Measurements from ENCODE around the gene RASL11A.

Gene RASL11A

GRCh38 chr13:27251166-27252091 is 19.2 kb upstream of the RASL11A start, which contains the start of gene RPL21:
RPL21 (plus strand) TSS chr13:27251558; CDS start chr13:27253777, 2,219 bp downstream.
- Histone ChIP-seq H3K4me1 (ENCODE audit: control insufficient read depth in 2 of 2, insufficient read depth in 2 of 2, low read length in 2 of 2) (peaks cover 17 to 20% of the 10 kb centered on the region in 2 donors), H3K27me3 (ENCODE audit: control insufficient read depth in 2 of 2, insufficient read depth in 2 of 2, low read length in 2 of 2) (no peaks in the 10 kb centered on the region), H3K9me3 (ENCODE audit: control insufficient read depth in 2 of 2, low read length in 2 of 2) (no peaks in the 10 kb centered on the region), H3K9ac (ENCODE audit: low read depth in 1 of 2, low read length in 2 of 2) (peak within 1 kb of the TSS; percentile 98), H3K27ac (ENCODE audit: low read depth in 2 of 2, low read length in 2 of 2) (peak within 1 kb of the TSS; percentile 96 to 99), H3K36me3 (ENCODE audit: control insufficient read depth in 2 of 2, insufficient read depth in 2 of 2, low read length in 2 of 2) (peaks cover 19 to 23% of the 10 kb centered on the region in 2 donors), H3K4me3 (ENCODE audit: low read length in 2 of 2) (peak within 1 kb of the TSS; percentile 97 to 99)

- Histone ChIP-seq H3K9me3 (ENCODE audit: control insufficient read depth in 2 of 2, low read length in 2 of 2) (no peaks in the 10 kb centered on the region), H3K27me3 (ENCODE audit: control insufficient read depth in 2 of 2, insufficient read depth in 2 of 2, low read length in 2 of 2) (no peaks in the 10 kb centered on the region), H3K36me3 (ENCODE audit: control insufficient read depth in 2 of 2, insufficient read depth in 2 of 2, low read length in 2 of 2) (peaks cover 22 to 34% of the 10 kb centered on the region in 2 donors), H3K27ac (ENCODE audit: low read depth in 2 of 2, low read length in 2 of 2) (peak overlapping the region; percentile 96 to 99), H3K9ac (ENCODE audit: low read depth in 1 of 2, low read length in 2 of 2) (peak overlapping the region; percentile 98), H3K4me3 (ENCODE audit: low read length in 2 of 2) (peak overlapping the region; percentile 97 to 99), H3K4me1 (ENCODE audit: control insufficient read depth in 2 of 2, insufficient read depth in 2 of 2, low read length in 2 of 2) (peaks cover 17 to 20% of the 10 kb centered on the region in 2 donors)
Measured at GRCh38 chr13:27252467-27252866, 18.2 kb upstream of the RASL11A start.

GRCh38 chr13:27257233-27257568 is 13.4 kb upstream of the RASL11A start:
- no peak overlapping the region for H3K4me3 ChIP-seq (ENCODE audit: low read length in 2 of 2)
- H3K27ac ChIP-seq (ENCODE audit: low read depth in 2 of 2, low read length in 2 of 2): no peak overlapping the region
- H3K27me3 ChIP-seq (ENCODE audit: control insufficient read depth in 2 of 2, insufficient read depth in 2 of 2, low read length in 2 of 2): no peaks in the 10 kb centered on the region
- H3K36me3 ChIP-seq (ENCODE audit: control insufficient read depth in 2 of 2, insufficient read depth in 2 of 2, low read length in 2 of 2): peaks cover 36 to 60% of the 10 kb centered on the region in 2 donors
- no peaks in the 10 kb centered on the region for H3K9me3 ChIP-seq (ENCODE audit: control insufficient read depth in 2 of 2, low read length in 2 of 2)
- H3K9ac ChIP-seq (ENCODE audit: low read depth in 1 of 2, low read length in 2 of 2): no peak overlapping the region
- peaks cover 12 to 16% of the 10 kb centered on the region in 2 donors for H3K4me1 ChIP-seq (ENCODE audit: control insufficient read depth in 2 of 2, insufficient read depth in 2 of 2, low read length in 2 of 2)

GRCh38 chr13:27257648-27258253 is 12.9 kb upstream of the RASL11A start:
- peaks cover 36 to 60% of the 10 kb centered on the region in 2 donors for H3K36me3 ChIP-seq (ENCODE audit: control insufficient read depth in 2 of 2, insufficient read depth in 2 of 2, low read length in 2 of 2)
- no peak overlapping the region for H3K27ac ChIP-seq (ENCODE audit: low read depth in 2 of 2, low read length in 2 of 2)
- no peaks in the 10 kb centered on the region for H3K9me3 ChIP-seq (ENCODE audit: control insufficient read depth in 2 of 2, low read length in 2 of 2)
- H3K27me3 ChIP-seq (ENCODE audit: control insufficient read depth in 2 of 2, insufficient read depth in 2 of 2, low read length in 2 of 2): no peaks in the 10 kb centered on the region
- no peak overlapping the region for H3K9ac ChIP-seq (ENCODE audit: low read depth in 1 of 2, low read length in 2 of 2)
- H3K4me1 ChIP-seq (ENCODE audit: control insufficient read depth in 2 of 2, insufficient read depth in 2 of 2, low read length in 2 of 2): peaks cover 7 to 11% of the 10 kb centered on the region in 2 donors
- no peak overlapping the region for H3K4me3 ChIP-seq (ENCODE audit: low read length in 2 of 2)

- Histone ChIP-seq H3K4me1 (ENCODE audit: control insufficient read depth in 2 of 2, insufficient read depth in 2 of 2, low read length in 2 of 2) (peaks cover 0 to under 1% of the 10 kb centered on the region in 2 donors), H3K4me3 (ENCODE audit: low read length in 2 of 2) (no peak overlapping the region), H3K9ac (ENCODE audit: low read depth in 1 of 2, low read length in 2 of 2) (no peak overlapping the region), H3K9me3 (ENCODE audit: control insufficient read depth in 2 of 2, low read length in 2 of 2) (no peaks in the 10 kb centered on the region), H3K27me3 (ENCODE audit: control insufficient read depth in 2 of 2, insufficient read depth in 2 of 2, low read length in 2 of 2) (no peaks in the 10 kb centered on the region), H3K36me3 (ENCODE audit: control insufficient read depth in 2 of 2, insufficient read depth in 2 of 2, low read length in 2 of 2) (peaks cover 32 to 60% of the 10 kb centered on the region in 2 donors), H3K27ac (ENCODE audit: low read depth in 2 of 2, low read length in 2 of 2) (no peak overlapping the region)
Measured at GRCh38 chr13:27258637-27259386, 11.8 kb upstream of the RASL11A start.

- no peak overlapping the region for H3K4me3 ChIP-seq (ENCODE audit: low read length in 2 of 2)
- H3K27me3 ChIP-seq (ENCODE audit: control insufficient read depth in 2 of 2, insufficient read depth in 2 of 2, low read length in 2 of 2): no peaks in the 10 kb centered on the region
- H3K27ac ChIP-seq (ENCODE audit: low read depth in 2 of 2, low read length in 2 of 2): no peak overlapping the region
- H3K36me3 ChIP-seq (ENCODE audit: control insufficient read depth in 2 of 2, insufficient read depth in 2 of 2, low read length in 2 of 2): peaks cover 24 to 49% of the 10 kb centered on the region in 2 donors
- H3K4me1 ChIP-seq (ENCODE audit: control insufficient read depth in 2 of 2, insufficient read depth in 2 of 2, low read length in 2 of 2): no peaks in the 10 kb centered on the region
- H3K9ac ChIP-seq (ENCODE audit: low read depth in 1 of 2, low read length in 2 of 2): no peak overlapping the region
- no peaks in the 10 kb centered on the region for H3K9me3 ChIP-seq (ENCODE audit: control insufficient read depth in 2 of 2, low read length in 2 of 2)
Measured at GRCh38 chr13:27259831-27260230, 10.8 kb upstream of the RASL11A start.

DNA sequence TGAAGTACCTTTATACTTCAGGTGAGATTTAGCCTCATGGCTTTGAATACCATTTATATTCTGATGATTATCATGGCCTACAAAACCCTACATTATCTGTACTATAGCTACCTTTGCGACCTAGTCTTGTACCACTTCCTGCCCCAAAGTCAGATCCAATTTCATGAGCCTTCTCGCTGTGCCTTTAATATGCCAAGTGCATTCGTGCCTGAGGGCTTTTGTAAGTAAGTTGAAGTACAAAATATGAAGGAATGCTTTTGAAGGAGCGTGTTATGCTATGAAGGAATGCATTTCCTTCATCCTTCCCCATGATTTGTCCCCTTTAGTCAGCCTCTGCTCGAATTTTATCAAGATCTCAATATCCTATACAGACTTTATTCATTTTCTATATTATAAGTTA is 9.2 kb upstream of the RASL11A start:
- Histone ChIP-seq H3K27me3 (ENCODE audit: control insufficient read depth in 2 of 2, insufficient read depth in 2 of 2, low read length in 2 of 2) (no peaks in the 10 kb centered on the region), H3K9me3 (ENCODE audit: control insufficient read depth in 2 of 2, low read length in 2 of 2) (no peaks in the 10 kb centered on the region), H3K4me1 (ENCODE audit: control insufficient read depth in 2 of 2, insufficient read depth in 2 of 2, low read length in 2 of 2) (peaks cover 0 to 2% of the 10 kb centered on the region in 2 donors), H3K4me3 (ENCODE audit: low read length in 2 of 2) (no peak overlapping the region), H3K36me3 (ENCODE audit: control insufficient read depth in 2 of 2, insufficient read depth in 2 of 2, low read length in 2 of 2) (peaks cover 17 to 37% of the 10 kb centered on the region in 2 donors), H3K27ac (ENCODE audit: low read depth in 2 of 2, low read length in 2 of 2) (no peak overlapping the region), H3K9ac (ENCODE audit: low read depth in 1 of 2, low read length in 2 of 2) (no peak overlapping the region)

GRCh38 chr13:27263438-27263837 is 7.2 kb upstream of the RASL11A start:
- no peaks in the 10 kb centered on the region for H3K27me3 ChIP-seq (ENCODE audit: control insufficient read depth in 2 of 2, insufficient read depth in 2 of 2, low read length in 2 of 2)
- H3K4me3 ChIP-seq (ENCODE audit: low read length in 2 of 2): no peak overlapping the region
- peaks cover 0 to 6% of the 10 kb centered on the region in 2 donors for H3K4me1 ChIP-seq (ENCODE audit: control insufficient read depth in 2 of 2, insufficient read depth in 2 of 2, low read length in 2 of 2)
- no peaks in the 10 kb centered on the region for H3K9me3 ChIP-seq (ENCODE audit: control insufficient read depth in 2 of 2, low read length in 2 of 2)
- no peak overlapping the region for H3K9ac ChIP-seq (ENCODE audit: low read depth in 1 of 2, low read length in 2 of 2)
- H3K36me3 ChIP-seq (ENCODE audit: control insufficient read depth in 2 of 2, insufficient read depth in 2 of 2, low read length in 2 of 2): peaks cover 6 to 17% of the 10 kb centered on the region in 2 donors
- H3K27ac ChIP-seq (ENCODE audit: low read depth in 2 of 2, low read length in 2 of 2): no peak overlapping the region

DNA sequence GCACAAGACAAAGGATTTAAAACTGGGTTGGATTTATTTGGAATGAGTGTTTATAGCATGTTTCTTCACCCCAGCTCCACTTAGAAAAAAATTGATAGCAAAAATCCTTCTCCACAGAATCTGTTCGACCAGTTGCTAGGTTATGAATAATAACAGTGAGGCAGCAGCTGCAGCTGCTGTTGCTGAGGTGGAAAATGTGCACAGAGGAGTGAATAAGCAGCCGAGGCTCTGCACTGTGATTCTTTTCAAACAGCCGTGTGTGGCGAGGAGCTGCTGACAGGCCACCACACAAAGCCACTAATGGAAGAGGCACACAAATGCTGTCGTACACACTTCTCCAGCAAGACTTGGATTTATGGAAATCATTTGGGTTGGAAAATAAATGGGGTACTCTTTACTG is 6.4 kb upstream of the RASL11A start:
- H3K9ac ChIP-seq (ENCODE audit: low read depth in 1 of 2, low read length in 2 of 2): no peak overlapping the region
- H3K27ac ChIP-seq (ENCODE audit: low read depth in 2 of 2, low read length in 2 of 2): no peak overlapping the region
- H3K4me1 ChIP-seq (ENCODE audit: control insufficient read depth in 2 of 2, insufficient read depth in 2 of 2, low read length in 2 of 2): peaks cover 0 to 6% of the 10 kb centered on the region in 2 donors
- H3K4me3 ChIP-seq (ENCODE audit: low read length in 2 of 2): no peak overlapping the region
- H3K36me3 ChIP-seq (ENCODE audit: control insufficient read depth in 2 of 2, insufficient read depth in 2 of 2, low read length in 2 of 2): peaks cover 0 to 10% of the 10 kb centered on the region in 2 donors
- H3K9me3 ChIP-seq (ENCODE audit: control insufficient read depth in 2 of 2, low read length in 2 of 2): no peaks in the 10 kb centered on the region
- no peaks in the 10 kb centered on the region for H3K27me3 ChIP-seq (ENCODE audit: control insufficient read depth in 2 of 2, insufficient read depth in 2 of 2, low read length in 2 of 2)
